ENCODE results near the gene WDR88.

DNA sequence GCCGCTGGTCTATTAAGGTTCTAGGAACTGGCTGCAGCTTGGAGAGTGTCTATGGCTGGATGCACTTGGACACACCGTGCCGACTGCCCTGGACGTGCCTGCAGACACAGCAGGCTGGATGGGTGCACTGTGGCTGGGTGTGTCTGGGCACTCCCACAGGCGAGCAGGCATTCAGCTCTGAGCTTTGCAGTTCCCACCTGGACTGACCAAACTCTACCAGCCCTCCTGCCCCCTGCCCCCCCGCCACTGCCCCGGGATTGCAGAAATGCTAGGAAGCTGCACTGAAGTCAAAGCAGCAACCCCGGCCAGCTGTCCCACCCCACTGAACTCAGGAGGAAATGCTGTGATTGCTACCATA lies 55.2 kb downstream of the WDR88 start:
- TF ChIP-seq, protein P1, sequence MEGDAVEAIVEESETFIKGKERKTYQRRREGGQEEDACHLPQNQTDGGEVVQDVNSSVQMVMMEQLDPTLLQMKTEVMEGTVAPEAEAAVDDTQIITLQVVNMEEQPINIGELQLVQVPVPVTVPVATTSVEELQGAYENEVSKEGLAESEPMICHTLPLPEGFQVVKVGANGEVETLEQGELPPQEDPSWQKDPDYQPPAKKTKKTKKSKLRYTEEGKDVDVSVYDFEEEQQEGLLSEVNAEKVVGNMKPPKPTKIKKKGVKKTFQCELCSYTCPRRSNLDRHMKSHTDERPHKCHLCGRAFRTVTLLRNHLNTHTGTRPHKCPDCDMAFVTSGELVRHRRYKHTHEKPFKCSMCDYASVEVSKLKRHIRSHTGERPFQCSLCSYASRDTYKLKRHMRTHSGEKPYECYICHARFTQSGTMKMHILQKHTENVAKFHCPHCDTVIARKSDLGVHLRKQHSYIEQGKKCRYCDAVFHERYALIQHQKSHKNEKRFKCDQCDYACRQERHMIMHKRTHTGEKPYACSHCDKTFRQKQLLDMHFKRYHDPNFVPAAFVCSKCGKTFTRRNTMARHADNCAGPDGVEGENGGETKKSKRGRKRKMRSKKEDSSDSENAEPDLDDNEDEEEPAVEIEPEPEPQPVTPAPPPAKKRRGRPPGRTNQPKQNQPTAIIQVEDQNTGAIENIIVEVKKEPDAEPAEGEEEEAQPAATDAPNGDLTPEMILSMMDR (IDR thresholded peaks at IDR 0.05; ENCODE audit: low read length), result no peak
- TF ChIP-seq EZH2 (IDR thresholded peaks at IDR 0.05; ENCODE audit: borderline replicate concordance, low read length), result no peak
